GM12878 (cell line): Measurements from ENCODE around the gene ARMC10.

ENCODE experiments used
- BCL11A ChIP-seq: IDR thresholded peaks from 2 replicates; pipeline ENCODE4 v1.6.1; 2011; ENCODE audit warnings: low read depth, low read length
- CBX5 ChIP-seq: sonication (generic); IDR thresholded peaks from 2 replicates; pipeline ENCODE4 v1.6.1; 2016; ENCODE audit warnings: low read depth, moderate library complexity, mild to moderate bottlenecking, inconsistent platforms
- CEBPB ChIP-seq, 2 experiments: fragments of 150-350 bp in 1 of 2; IDR thresholded peaks; 2 replicates each; pipeline ENCODE4 v1.6.1; 2012 to 2014; ENCODE audit warnings: low read depth in 2 of 2, low read length in 2 of 2, borderline replicate concordance in 1 of 2, inconsistent platforms in 1 of 2
- CREM ChIP-seq: IDR thresholded peaks from 2 replicates; pipeline ENCODE4 v1.6.1; 2014; ENCODE audit warnings: antibody characterized with exemption, low read depth
- CTCF ChIP-seq, 3 experiments: IDR thresholded peaks in 2 of 3; conservative IDR thresholded peaks in 1 of 3; 2 replicates each; pipeline ENCODE4 v1.5.1; 2011; ENCODE audit warnings: low read depth in 3 of 3, low read length in 3 of 3, mild to moderate bottlenecking in 3 of 3, control low read depth in 2 of 3, moderate library complexity in 2 of 3, inconsistent platforms in 1 of 3, mixed read lengths in 1 of 3; ENCODE audit not compliant: control insufficient read depth in 2 of 3, insufficient read depth in 1 of 3; ENCODE audit errors: extremely low read depth in 1 of 3
- MAX ChIP-seq: IDR thresholded peaks from 2 replicates; pipeline ENCODE4 v1.6.1; 2012; ENCODE audit warnings: low read depth, low read length, improper control_type of control experiment
- NFIC ChIP-seq: IDR thresholded peaks from 2 replicates; pipeline ENCODE4 v1.6.1; 2012; ENCODE audit warnings: low read depth, mild to moderate bottlenecking, inconsistent platforms, low read length, moderate library complexity
- POLR2A ChIP-seq: IDR thresholded peaks from 2 replicates; pipeline ENCODE4 v1.6.1; 2011; ENCODE audit warnings: low read depth, mild to moderate bottlenecking, low read length
- REST ChIP-seq: IDR thresholded peaks from 2 replicates; pipeline ENCODE4 v1.6.1; 2012; ENCODE audit warnings: mild to moderate bottlenecking, low read depth, low read length
- SREBF2 ChIP-seq: IDR thresholded peaks from 2 replicates; pipeline ENCODE4 v1.6.1; 2012; ENCODE audit warnings: mild to moderate bottlenecking, low read length
- SRF ChIP-seq, 2 experiments: IDR thresholded peaks; 2 replicates each; pipeline ENCODE4 v1.6.1; 2011; ENCODE audit warnings: low read depth in 2 of 2, low read length in 2 of 2, mild to moderate bottlenecking in 1 of 2, moderate library complexity in 1 of 2
- TAF1 ChIP-seq: IDR thresholded peaks from 2 replicates; pipeline ENCODE4 v1.6.1; 2011; ENCODE audit warnings: mild to moderate bottlenecking, low read depth, low read length, borderline replicate concordance
- ZBTB33 ChIP-seq: fragments of 450-650 bp; IDR thresholded peaks from 2 replicates; pipeline ENCODE4 v1.6.1; 2017; ENCODE audit warnings: mild to moderate bottlenecking
- ZZZ3 ChIP-seq: IDR thresholded peaks from 2 replicates; pipeline ENCODE4 v1.6.1; 2011; ENCODE audit warnings: low read depth; ENCODE audit not compliant: control insufficient read depth, insufficient read length

- no peak for TF ChIP-seq CTCF (IDR thresholded peaks at IDR 0.05 in 2 of 3, conservative IDR thresholded peaks at IDR 0.05 in 1 of 3; ENCODE audit: control insufficient read depth in 2 of 3, extremely low read depth in 1 of 3, insufficient read depth in 1 of 3, low read depth in 3 of 3, low read length in 3 of 3)
- no peak for TF ChIP-seq ZBTB33
- no peak for TF ChIP-seq BCL11A
- no peak for TF ChIP-seq TAF1
- no peak for TF ChIP-seq POLR2A
- TF ChIP-seq MAX, result no peak
- TF ChIP-seq NFIC, result no peak
- TF ChIP-seq SREBF2, result no peak
- TF ChIP-seq CBX5, result no peak
- TF ChIP-seq CEBPB (IDR thresholded peaks at IDR 0.05; ENCODE audit: borderline replicate concordance in 1 of 2, low read depth in 2 of 2, low read length in 2 of 2), result no peak
- no peak for TF ChIP-seq SRF (IDR thresholded peaks at IDR 0.05; ENCODE audit: low read depth in 2 of 2, low read length in 2 of 2)
- no peak for TF ChIP-seq CREM
- no peak for TF ChIP-seq REST
- no peak for TF ChIP-seq ZZZ3
Observed at GRCh38 chr7:103115771-103116170, 40.8 kb downstream of the ARMC10 start.
